ENCODE measurements around the gene ADGRV1.

- TF ChIP-seq CTCF (IDR thresholded peaks at IDR 0.05; ENCODE audit: poor library complexity, severe bottlenecking): no peak
- TF ChIP-seq EP300 (conservative IDR thresholded peaks at IDR 0.05; ENCODE audit: poor library complexity, severe bottlenecking): no peak
- no peak for TF ChIP-seq SMC3 (conservative IDR thresholded peaks at IDR 0.05; ENCODE audit: poor library complexity)
- no peak for TF ChIP-seq EZH2 (IDR thresholded peaks at IDR 0.05; ENCODE audit: borderline replicate concordance, insufficient read depth, low read length, poor library complexity, severe bottlenecking)
- TF ChIP-seq RAD21 (conservative IDR thresholded peaks at IDR 0.05): no peak
- TF ChIP-seq POLR2AphosphoS5 (IDR thresholded peaks at IDR 0.05): no peak
- no peak for TF ChIP-seq TAF1 (IDR thresholded peaks at IDR 0.05; ENCODE audit: low read depth)
- no peak for TF ChIP-seq REST (IDR thresholded peaks at IDR 0.05; ENCODE audit: borderline replicate concordance)
These were observed 625.1 kb downstream of the ADGRV1 start for GRCh38 chr5:91183743-91184142.

Data from neural cell (in vitro differentiated cells).